Brain microvascular endothelial cell (primary cell): ENCODE results near the gene USP49.
A peak's percentile ranks its signal among the peaks of the same experiment; 100 is the strongest.

Experiments used
- DNase-seq: peaks from one replicate; pipeline ENCODE4 v3.0.0-alpha.2; 2020
- H3K27ac ChIP-seq: fragments of 250-450 bp; sonication (Bioruptor Pico); 2 replicates; pipeline ENCODE4 v1.5.1; 2020; ENCODE audit warnings: mild to moderate bottlenecking, moderate library complexity
- H3K27me3 ChIP-seq: fragments of 250-450 bp; sonication (Bioruptor Pico); replicated peaks from 2 replicates; pipeline ENCODE4 v1.5.1; 2020; ENCODE audit warnings: mild to moderate bottlenecking
- H3K36me3 ChIP-seq: fragments of 250-450 bp; sonication (Bioruptor Pico); replicated peaks from 2 replicates; pipeline ENCODE4 v1.5.1; 2020; ENCODE audit warnings: mild to moderate bottlenecking
- H3K4me3 ChIP-seq: 2 replicates; pipeline ENCODE4 v1.5.1; 2011; ENCODE audit warnings: low read depth, mild to moderate bottlenecking, control low read depth, low read length, moderate library complexity
- in situ Hi-C: cut with HindIII; loops from 2 replicates; pipeline ENCODE4 v1.10.0; 2017; ENCODE audit warnings: low sequenced_read_pairs, low pct_ligation_motif_present
- TF ChIP-seq, protein P1 (sequence below): IDR thresholded peaks from 2 replicates; pipeline ENCODE4 v1.5.1; 2011; ENCODE audit warnings: low read depth, mild to moderate bottlenecking, moderate library complexity, low read length, control low read depth, inconsistent platforms; ENCODE audit errors: missing control alignments

Gene USP49

DNA sequence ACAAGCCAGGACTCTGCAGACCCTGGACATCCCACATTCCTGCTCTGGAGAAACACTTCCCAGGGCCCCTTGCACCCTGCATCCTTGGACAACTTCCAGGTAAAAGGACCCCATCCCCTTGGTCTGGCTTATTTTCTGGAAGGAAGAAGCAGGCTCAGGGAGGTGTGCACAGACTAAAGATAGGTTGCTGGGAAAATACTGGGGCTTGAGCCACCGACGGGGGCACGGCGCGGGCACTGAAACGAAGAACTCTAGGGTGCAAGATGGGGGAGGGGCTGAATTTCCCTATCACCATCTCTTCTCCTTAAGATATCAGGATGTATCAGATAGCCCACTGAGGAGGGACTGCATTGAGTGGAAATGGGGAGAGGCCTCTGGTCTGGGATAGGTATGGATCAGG, 116.3 kb downstream of the USP49 start:
- H3K36me3 ChIP-seq: peaks cover 5% of the 10 kb centered on the region
- in situ Hi-C loops: loop anchor here (25.0 kb wide), 1 partner anchor 258 kb away; no protein-coding TSS in a partner anchor
- TF ChIP-seq, protein P1, sequence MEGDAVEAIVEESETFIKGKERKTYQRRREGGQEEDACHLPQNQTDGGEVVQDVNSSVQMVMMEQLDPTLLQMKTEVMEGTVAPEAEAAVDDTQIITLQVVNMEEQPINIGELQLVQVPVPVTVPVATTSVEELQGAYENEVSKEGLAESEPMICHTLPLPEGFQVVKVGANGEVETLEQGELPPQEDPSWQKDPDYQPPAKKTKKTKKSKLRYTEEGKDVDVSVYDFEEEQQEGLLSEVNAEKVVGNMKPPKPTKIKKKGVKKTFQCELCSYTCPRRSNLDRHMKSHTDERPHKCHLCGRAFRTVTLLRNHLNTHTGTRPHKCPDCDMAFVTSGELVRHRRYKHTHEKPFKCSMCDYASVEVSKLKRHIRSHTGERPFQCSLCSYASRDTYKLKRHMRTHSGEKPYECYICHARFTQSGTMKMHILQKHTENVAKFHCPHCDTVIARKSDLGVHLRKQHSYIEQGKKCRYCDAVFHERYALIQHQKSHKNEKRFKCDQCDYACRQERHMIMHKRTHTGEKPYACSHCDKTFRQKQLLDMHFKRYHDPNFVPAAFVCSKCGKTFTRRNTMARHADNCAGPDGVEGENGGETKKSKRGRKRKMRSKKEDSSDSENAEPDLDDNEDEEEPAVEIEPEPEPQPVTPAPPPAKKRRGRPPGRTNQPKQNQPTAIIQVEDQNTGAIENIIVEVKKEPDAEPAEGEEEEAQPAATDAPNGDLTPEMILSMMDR: no peak
- H3K4me3 ChIP-seq: peak overlapping the region; percentile 69
- no peak overlapping the region for H3K27ac ChIP-seq
- no peak for DNase-seq
- no peaks in the 10 kb centered on the region for H3K27me3 ChIP-seq

DNA sequence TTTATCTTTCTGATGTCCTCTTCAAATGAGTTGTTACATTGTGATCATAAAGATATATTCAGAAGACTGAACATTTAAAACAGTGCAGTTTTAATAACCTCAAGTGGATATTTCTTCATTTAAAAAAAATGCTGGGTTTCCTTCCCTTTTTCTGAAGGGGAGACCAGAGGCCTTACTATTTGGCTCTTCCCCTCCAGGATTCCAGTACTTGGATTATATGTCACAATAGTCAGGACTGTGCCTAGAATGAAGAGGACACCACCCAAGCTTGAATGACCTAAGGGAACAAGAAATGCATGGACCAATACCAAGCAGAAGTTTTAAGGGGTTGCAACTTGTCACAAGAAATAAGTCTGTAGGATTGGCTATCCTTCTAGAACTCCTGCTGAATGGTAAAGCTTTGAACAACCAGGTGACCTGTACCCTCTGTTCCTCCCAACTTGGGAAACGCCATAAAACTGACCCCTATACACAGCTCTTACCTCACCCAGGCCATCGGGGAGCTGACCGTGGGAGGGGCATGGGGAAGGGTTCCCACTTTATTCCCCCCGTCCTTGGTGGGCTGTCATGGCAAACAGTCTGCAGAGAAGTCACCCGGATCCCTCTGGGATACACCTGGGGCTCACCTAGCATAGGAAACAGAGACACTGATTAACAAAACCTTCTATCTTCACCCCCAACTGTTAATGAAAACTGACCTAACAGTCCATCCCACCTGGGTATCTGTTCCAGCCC, 117.5 kb downstream of the USP49 start:
- peaks cover 6% of the 10 kb centered on the region for H3K36me3 ChIP-seq
- in situ Hi-C loops: loop anchor here (25.0 kb wide), 1 partner anchor 260 kb away; no protein-coding TSS in a partner anchor
- H3K27ac ChIP-seq: no peak overlapping the region
- no peaks in the 10 kb centered on the region for H3K27me3 ChIP-seq
- H3K4me3 ChIP-seq: no peak overlapping the region
- TF ChIP-seq, protein P1: no peak
- no peak for DNase-seq

DNA sequence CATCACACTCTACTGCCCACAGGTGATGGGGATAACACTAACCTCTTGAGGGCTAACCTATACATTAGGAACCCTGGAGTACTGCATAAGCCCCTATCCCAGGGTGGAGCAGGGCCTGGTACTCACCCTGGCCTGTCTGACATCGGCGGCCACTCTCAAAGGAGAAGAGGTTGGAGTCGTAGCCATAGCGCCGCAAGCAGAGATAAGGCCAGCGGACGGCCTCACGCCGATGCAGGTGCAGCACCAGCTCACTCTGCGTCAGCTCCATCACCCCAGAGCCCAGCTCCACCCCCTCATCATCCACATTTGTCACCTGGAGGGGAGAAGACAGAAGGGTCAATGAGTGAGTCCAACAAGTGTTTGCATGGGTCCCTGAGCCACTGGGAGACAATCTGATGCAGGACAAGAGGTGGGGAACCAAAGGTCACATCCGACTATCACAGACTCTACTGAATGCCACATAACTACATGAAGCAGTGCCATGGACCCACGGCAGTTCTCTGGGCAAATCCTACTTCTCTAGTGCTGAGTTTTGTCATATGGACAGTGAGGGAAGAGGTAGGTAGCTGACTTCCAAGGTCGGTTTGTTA, 119.8 kb downstream of the USP49 start:
- in situ Hi-C loops: loop anchor here (25.0 kb wide), 1 partner anchor 262 kb away; no protein-coding TSS in a partner anchor
- no peak overlapping the region for H3K27ac ChIP-seq
- no peak overlapping the region for H3K4me3 ChIP-seq
- H3K27me3 ChIP-seq: no peaks in the 10 kb centered on the region
- TF ChIP-seq, protein P1: no peak
- H3K36me3 ChIP-seq: peaks cover 14% of the 10 kb centered on the region
- no peak for DNase-seq

DNA sequence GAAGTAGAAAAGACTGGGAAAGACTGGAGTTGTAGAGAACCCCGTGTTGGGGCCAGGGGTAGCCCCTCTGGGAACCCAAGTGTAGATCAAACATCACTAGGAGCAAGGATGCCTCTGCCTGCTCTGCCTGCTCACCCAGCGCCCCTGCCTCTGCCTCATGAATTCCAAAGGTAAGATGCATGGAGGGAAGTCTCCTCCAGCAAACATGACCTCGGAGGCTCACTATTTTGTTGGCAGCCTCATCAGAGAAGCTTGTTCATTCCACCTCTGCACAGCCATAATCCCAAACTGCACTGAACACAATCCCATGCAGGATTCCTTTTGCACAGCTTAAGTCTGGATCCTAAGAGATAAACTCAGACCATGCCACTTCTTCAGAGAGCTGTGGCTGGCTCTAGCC, 120.3 kb downstream of the USP49 start:
- H3K27ac ChIP-seq: no peak overlapping the region
- no peak for DNase-seq
- TF ChIP-seq, protein P1: no peak
- in situ Hi-C loops: loop anchor here (25.0 kb wide), 1 partner anchor 262 kb away; no protein-coding TSS in a partner anchor
- H3K36me3 ChIP-seq: peaks cover 14% of the 10 kb centered on the region
- no peaks in the 10 kb centered on the region for H3K27me3 ChIP-seq
- H3K4me3 ChIP-seq: no peak overlapping the region

DNA sequence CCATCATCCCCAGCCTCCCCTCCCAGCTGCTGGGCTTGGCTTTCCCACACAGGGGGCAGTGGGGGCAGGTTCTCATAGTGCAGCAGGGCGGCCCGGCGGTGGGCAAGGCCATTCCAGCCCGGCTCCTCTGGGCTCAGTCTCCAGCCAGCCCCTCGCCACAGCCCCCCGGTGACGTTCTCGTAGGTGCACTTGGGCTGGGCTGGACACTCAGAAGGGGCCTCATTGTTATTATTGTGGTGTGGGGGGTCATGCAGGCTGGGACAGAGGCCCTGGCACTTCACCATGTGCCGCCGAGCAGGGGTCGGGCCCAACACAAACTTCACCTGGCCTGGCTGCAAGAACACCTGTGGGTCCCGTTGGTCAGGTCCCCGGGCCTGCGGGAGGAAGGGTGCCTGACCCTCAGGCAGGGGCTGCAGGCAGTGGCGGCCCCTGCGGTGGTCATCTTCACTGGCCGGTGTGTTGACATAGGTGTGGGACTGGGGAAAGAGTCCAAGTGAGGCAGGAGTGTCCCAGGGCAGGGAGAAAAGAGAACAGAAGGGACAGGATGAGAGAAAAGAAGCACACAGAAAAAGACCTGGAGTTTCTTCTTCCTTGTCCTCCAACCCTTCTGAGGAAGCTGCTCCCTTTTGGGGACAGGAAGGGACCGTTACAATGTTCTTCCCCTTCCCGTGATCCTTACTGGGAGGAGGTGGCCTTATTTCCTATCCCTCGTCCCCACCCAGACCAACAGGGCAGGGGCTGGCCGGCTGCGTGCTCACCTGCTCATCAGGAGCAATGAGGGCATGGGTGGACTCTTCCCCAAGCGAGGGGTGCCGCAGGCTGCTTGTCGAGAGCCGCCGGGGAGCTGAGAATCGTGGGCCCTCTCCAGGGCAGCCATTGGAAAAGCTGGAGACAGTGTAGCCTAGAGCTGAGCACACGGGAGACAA, 123.9 kb downstream of the USP49 start:
- Histone ChIP-seq H3K27me3 (no peaks in the 10 kb centered on the region), H3K36me3 (peaks cover 14% of the 10 kb centered on the region), H3K27ac (no peak overlapping the region), H3K4me3 (no peak overlapping the region)
- no peak for DNase-seq
- TF ChIP-seq, protein P1: no peak
- in situ Hi-C loops: no loop called here
